Mammary epithelial cell (primary cell): Measurements from ENCODE around the gene PIEZO2.

ENCODE experiments used
- EZH2 ChIP-seq: IDR thresholded peaks from 2 replicates; pipeline ENCODE4 v1.6.1; 2012; ENCODE audit warnings: low read length, inconsistent platforms, borderline replicate concordance
- TF ChIP-seq, protein P1 (sequence below), 2 donors: IDR thresholded peaks in 1 of 2; conservative IDR thresholded peaks in 1 of 2; 2 replicates each; pipeline ENCODE4 v1.5.1; 2011 to 2012; ENCODE audit warnings: inconsistent platforms in 2 of 2, low read length in 2 of 2, mild to moderate bottlenecking in 2 of 2, control low read depth in 1 of 2, low read depth in 1 of 2; ENCODE audit not compliant: insufficient read depth in 1 of 2; ENCODE audit errors: extremely low read depth in 1 of 2

DNA sequence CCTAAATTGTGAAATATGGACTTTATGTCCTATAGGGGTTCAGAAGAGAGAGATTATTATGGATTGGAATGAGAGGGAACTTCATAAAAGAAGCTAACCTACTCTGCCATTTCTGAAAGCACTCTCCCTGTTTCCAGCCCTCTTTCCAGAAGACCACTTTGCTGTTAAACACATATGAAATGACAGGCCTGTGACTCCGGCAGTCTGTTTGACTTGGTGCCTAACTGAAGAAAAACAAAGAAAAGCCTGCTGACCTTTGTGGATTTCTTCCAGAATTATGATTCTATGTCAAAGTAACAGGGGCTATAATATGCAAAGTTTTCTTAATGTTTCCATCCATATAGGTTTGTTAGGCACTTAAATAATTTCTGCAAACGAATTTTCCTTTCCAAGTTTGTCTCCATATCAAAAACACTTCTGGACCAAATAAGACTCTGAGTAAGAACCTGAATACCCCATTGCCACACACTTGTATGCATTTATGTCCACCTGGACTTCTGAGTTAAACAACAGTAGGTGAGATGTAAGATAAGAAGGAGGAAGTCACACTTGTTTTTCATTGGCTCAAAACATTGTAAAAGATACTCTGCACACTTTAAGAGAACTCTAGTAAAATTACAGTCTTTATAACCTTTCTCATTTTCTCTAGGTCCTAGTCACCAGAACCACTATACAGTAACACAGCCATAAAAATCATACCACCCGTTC is 111.7 kb downstream of the PIEZO2 start:
- TF ChIP-seq, protein P1, sequence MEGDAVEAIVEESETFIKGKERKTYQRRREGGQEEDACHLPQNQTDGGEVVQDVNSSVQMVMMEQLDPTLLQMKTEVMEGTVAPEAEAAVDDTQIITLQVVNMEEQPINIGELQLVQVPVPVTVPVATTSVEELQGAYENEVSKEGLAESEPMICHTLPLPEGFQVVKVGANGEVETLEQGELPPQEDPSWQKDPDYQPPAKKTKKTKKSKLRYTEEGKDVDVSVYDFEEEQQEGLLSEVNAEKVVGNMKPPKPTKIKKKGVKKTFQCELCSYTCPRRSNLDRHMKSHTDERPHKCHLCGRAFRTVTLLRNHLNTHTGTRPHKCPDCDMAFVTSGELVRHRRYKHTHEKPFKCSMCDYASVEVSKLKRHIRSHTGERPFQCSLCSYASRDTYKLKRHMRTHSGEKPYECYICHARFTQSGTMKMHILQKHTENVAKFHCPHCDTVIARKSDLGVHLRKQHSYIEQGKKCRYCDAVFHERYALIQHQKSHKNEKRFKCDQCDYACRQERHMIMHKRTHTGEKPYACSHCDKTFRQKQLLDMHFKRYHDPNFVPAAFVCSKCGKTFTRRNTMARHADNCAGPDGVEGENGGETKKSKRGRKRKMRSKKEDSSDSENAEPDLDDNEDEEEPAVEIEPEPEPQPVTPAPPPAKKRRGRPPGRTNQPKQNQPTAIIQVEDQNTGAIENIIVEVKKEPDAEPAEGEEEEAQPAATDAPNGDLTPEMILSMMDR (conservative IDR thresholded peaks at IDR 0.05 in 1 of 2, IDR thresholded peaks at IDR 0.05 in 1 of 2; ENCODE audit: extremely low read depth in 1 of 2, insufficient read depth in 1 of 2, low read depth in 1 of 2, low read length in 2 of 2) = no peak
- no peak for TF ChIP-seq EZH2
